CD4-positive, alpha-beta T cell treated with Interferon alpha-2 for 1 hour (primary cell): ENCODE measurements around the gene RUBCN.
A peak's percentile ranks its signal among the peaks of the same experiment; 100 is the strongest.

Experiments
- DNase-seq, 2 donors: peaks; one replicate each; pipeline ENCODE4 v3.0.0-alpha.2; 2020 to 2022

RUBCN gene

GRCh38 chr3:197736491-197737318 lies at the start of gene RUBCN:
RUBCN (minus strand) TSS chr3:197736904; CDS start chr3:197736719, 185 bp downstream.
- DNase-seq: peak; percentile 93 to 94

- DNase-seq: no peak
Observed at GRCh38 chr3:197784019-197784585, 47.4 kb upstream of the RUBCN start.

GRCh38 chr3:197782230-197782629 lies 45.5 kb upstream of the RUBCN start:
- DNase-seq: no peak

- DNase-seq: no peak
Observed at GRCh38 chr3:197775317-197775716, 38.6 kb upstream of the RUBCN start.

GRCh38 chr3:197761784-197762183 lies 25.1 kb upstream of the RUBCN start:
- no peak for DNase-seq

- DNase-seq: no peak
Observed at GRCh38 chr3:197758512-197758911, 21.8 kb upstream of the RUBCN start.

- no peak for DNase-seq
Observed at GRCh38 chr3:197756704-197757103, 20.0 kb upstream of the RUBCN start.

GRCh38 chr3:197753263-197753662 lies 16.6 kb upstream of the RUBCN start:
- DNase-seq: peak in 1 of 2 donors; percentile 15

- DNase-seq: no peak
Observed at GRCh38 chr3:197752107-197752506, 15.4 kb upstream of the RUBCN start.

GRCh38 chr3:197750858-197751737 lies 14.4 kb upstream of the RUBCN start:
- DNase-seq: peak; percentile 32 to 52

GRCh38 chr3:197750396-197750831 lies 13.7 kb upstream of the RUBCN start:
- DNase-seq: peak; percentile 63 to 73

- peak; percentile 89 to 91 for DNase-seq
Observed at GRCh38 chr3:197749601-197750395, 13.1 kb upstream of the RUBCN start, which contains the start of gene FYTTD1. FYTTD1 (plus strand) TSS chr3:197749883; CDS start chr3:197749972, 89 bp downstream.

- peak; percentile 67 to 68 for DNase-seq
Observed at GRCh38 chr3:197749315-197749600, 12.6 kb upstream of the RUBCN start.

GRCh38 chr3:197748597-197749314 lies 12.1 kb upstream of the RUBCN start:
- DNase-seq: no peak

- peak; percentile 12 to 32 for DNase-seq
Observed at GRCh38 chr3:197746801-197747237, 10.1 kb upstream of the RUBCN start.

- no peak for DNase-seq
Observed at GRCh38 chr3:197746209-197746608, 9.5 kb upstream of the RUBCN start.

- no peak for DNase-seq
Observed at GRCh38 chr3:197742787-197743186, 6.1 kb upstream of the RUBCN start.

- DNase-seq: no peak
Observed at GRCh38 chr3:197737749-197738462, 1.2 kb upstream of the RUBCN start.

GRCh38 chr3:197737319-197737649 lies 580 bp upstream of the RUBCN start:
- DNase-seq: no peak

- DNase-seq: peak; percentile 49 to 50
Observed at GRCh38 chr3:197736010-197736490, 654 bp downstream of the RUBCN start.
